Posterior vena cava (tissue), 2 donors: ENCODE measurements around the gene ZMIZ1. TPM values are rescaled to one million over a fixed set of nuclear protein-coding genes. Genes with fewer than 3 reads are reported as not detected.
A peak's percentile ranks its signal among the peaks of the same experiment; 100 is the strongest.

Experiments used
- DNase-seq: peaks from one replicate; pipeline ENCODE4 v3.0.0-alpha.2; 2020; ENCODE audit warnings: low spot score
- intact Hi-C, 2 donors: fragments of 100-400 bp; cut with DNase I; formaldehyde crosslinking; loops; one replicate each; pipeline versions ENCODE4 v1.14.1 to v1.14.2; 2022 to 2023
- total RNA-seq, 2 donors: library from RNA; stranded (reverse); fragmentation: NEBNext Ultra II Directional; extraction: Animal tissue kit (Norgen Biotek cat#: 25700); gene quantifications; one replicate each; pipeline ENCODE4 v1.2.1, GENCODE V29; 2021
- donor health status: DM: yes; HTN: yes; CAD: no.
- donor health status: DM: yes; HTN: yes; CAD: no.

Gene ZMIZ1
- total RNA-seq, 2 donors from 2014 or later = 61.5 to 62.6 TPM

DNA sequence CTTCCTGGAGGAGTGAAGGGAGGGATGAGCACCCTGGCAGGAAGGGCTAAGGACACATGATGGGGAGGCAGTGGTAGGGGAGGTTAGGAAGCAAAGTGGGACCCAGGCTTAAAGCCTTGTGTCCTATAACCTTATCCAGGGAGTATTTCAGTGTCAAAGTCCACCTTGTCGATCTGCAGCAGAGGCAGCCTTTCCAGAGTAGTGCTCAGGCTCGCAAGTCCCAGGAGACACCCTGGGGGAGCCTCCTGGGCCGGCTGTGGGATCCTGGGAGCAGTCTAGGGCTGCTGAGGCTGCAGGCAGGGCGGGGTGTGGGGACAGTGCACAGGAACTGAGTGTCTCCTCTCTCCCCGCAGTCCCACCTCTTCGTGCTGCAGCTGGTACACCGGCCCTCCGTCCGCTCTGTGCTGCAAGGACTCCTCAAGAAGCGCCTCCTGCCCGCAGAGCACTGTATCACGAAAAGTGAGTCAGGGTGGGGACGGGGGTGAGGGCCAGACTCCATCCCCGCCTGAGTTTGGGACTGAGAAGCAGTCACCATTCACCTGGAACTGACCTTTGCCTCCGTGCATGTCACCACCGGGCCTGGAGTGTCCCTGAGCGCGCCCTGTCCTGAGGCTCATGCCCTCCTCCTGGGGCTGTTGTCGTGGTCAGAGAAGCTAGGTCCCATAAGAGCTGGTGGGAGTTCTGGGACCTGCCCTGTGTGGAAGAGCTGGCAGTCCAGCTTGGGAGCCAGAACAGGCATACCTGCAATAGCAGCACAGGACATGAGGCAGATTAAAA is 233.2 kb downstream of the ZMIZ1 start:
- intact Hi-C loops = no loop called here
- no peak for DNase-seq

DNA sequence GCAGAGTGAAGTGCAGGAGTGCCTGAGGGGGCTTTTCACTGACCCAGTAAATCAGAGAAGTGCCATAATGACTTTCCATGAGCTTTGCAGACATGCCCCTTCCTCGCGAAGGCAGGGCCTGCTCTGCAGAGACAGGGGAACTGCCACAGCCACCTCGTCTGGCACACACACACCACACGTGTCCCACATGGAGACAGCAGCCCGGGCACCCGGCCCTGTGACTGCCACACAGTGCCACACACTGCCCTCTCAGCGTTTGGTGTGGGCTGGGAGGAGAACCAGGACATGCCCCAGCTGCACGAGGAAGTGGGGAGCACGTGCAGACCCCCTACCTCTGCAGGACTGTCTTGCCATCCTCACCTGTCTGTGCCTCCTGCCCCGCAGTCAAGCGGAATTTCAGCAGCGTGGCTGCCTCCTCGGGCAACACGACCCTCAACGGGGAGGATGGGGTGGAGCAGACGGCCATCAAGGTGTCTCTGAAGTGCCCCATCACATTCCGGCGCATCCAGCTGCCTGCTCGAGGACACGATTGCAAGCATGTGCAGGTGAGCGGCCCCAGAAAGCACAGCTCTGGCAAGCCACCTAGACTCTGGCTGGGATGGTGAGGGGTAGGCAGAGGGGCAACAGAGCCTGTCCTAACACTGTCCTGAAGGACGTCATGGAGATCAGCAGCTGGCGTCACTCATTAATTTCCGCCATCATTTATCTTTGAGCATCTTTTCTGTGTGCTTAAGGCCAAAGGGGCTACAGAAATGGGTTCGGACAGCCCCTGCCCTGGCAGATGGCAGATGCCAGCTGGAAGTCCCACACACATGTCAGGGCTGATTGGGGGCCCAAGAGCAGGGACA is 235.1 kb downstream of the ZMIZ1 start:
- intact Hi-C loops = no loop called here

GRCh38 chr10:79304479-79305087 is 235.8 kb downstream of the ZMIZ1 start:
- no peak for DNase-seq
- intact Hi-C loops = no loop called here

More for the DNA sequence above, 235.1 kb downstream of the ZMIZ1 start:
- no peak for DNase-seq

DNA sequence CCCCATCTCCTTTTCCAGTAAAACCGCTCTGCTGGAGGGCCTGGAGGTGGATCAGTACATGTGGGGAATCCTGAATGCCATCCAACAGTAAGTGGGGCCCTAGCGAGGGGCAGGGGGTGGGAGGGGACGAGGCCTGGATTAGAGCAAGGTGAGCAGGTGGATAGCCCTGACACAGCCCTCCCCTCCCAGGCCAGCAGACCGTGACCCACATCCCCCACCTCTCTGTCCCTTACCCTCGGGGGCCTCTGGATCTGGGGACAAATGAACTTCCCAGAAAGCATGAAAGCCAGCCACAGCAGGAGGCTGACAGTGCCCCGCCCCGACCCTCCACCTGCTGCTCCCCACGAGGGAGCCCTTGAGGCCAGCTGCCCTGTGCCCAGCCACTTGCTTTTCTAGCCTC is 236.7 kb downstream of the ZMIZ1 start:
- intact Hi-C loops = no loop called here
- DNase-seq = no peak

DNA sequence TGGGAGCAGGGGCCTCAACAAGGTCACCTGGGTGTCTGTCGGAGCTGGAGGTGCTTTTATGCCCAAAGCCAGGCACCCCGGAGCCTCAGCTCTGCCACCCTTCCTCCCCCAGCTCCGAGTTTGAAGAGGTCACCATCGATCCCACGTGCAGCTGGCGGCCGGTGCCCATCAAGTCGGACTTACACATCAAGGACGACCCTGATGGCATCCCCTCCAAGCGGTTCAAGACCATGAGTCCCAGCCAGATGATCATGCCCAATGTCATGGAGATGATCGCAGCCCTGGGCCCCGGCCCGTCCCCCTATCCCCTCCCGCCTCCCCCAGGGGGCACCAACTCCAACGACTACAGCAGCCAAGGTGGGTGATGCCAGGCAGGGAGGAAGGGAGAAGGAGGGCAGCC is 237.2 kb downstream of the ZMIZ1 start:
- intact Hi-C loops = no loop called here
- no peak for DNase-seq

- DNase-seq = no peak
- intact Hi-C loops = no loop called here
Measured at GRCh38 chr10:79306644-79307220, 238.0 kb downstream of the ZMIZ1 start.

DNA sequence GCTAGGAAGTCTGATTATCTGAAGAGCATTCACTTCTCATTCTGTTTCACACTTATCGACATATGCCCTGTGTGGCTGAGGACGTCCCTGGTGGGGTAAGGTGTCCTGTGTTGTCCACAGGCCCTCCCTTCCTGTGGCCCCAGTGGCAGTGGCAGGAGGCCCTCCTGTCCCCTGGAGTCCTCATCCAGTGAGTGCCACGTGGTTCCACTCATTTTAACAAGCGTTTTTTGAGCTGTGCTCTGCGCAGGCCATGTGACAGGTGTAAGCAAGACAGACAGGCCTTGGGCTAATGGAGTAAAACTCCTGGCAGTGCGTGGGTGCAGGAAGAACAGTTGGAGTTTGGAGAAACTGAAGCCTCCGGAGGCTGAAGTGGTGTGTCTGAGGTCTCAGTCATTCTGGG is 239.2 kb downstream of the ZMIZ1 start:
- intact Hi-C loops = no loop called here
- DNase-seq = no peak

DNA sequence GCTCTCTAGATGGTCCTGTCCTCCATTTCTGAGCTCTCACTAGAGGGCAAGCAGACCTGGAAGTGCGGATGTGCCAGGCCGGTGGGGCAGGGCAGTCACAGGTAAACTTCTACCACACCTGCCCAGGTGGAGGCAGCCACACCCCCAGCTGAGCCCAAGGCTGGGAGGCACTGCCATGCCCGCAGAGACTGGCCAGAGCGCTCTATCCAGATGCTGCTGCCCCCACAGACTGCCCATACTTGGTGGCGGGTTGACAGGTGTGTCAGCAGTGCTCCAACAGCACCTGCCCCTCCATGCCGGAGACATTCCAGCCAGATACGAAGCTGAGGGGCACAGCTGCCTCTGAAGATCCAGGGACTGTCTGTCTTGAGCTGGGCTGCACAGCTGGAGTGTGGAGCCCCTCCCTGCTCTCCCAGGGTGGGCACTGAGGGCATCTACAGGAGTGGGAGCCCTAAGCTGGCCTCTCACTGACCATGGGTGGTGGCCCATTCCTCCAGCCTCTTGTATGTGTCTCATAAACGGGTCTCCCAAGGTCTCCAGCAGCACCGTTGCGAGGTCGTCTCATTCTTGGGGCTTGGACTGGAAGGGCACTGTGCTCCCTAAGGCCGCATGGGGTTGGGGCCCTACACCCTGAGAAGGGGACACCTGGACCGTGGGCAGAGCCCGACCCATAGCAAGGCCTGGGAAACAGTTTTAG is 240.4 kb downstream of the ZMIZ1 start:
- intact Hi-C loops = no loop called here
- no peak for DNase-seq

- no peak for DNase-seq
- intact Hi-C loops = no loop called here
Measured at GRCh38 chr10:79310200-79310865, 241.6 kb downstream of the ZMIZ1 start.

GRCh38 chr10:79310911-79311573 is 242.3 kb downstream of the ZMIZ1 start:
- no peak for DNase-seq
- intact Hi-C loops = no loop called here

- no peak for DNase-seq
- intact Hi-C loops = no loop called here
Measured at GRCh38 chr10:79311581-79312407, 243.0 kb downstream of the ZMIZ1 start.

DNA sequence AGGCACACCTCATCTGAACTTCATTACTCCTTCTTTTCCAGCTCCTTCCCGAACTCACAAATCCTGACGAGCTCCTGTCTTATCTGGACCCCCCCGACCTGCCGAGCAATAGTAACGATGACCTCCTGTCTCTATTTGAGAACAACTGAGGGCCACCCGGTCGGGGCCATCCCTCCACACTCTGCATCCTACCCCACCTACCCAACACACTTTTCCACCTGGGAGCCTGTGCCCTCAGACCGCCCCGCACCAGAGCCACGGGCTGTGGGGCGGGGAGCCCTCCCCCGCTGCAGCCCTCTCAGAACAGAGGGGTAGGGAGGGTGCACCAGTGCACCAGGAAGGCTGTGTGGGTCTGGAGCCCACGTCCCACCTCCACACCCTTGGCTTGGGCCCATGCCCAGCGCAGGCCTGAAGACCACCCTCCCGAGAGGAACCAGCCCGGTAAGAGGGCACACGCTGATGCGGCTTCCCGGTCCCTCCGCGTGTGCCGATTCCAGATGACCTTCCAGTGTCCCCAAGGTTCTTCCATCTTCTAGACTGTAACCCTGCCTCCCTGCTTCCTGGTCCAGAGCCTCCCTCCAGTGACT is 243.9 kb downstream of the ZMIZ1 start:
- intact Hi-C loops = no loop called here
- no peak for DNase-seq

DNA sequence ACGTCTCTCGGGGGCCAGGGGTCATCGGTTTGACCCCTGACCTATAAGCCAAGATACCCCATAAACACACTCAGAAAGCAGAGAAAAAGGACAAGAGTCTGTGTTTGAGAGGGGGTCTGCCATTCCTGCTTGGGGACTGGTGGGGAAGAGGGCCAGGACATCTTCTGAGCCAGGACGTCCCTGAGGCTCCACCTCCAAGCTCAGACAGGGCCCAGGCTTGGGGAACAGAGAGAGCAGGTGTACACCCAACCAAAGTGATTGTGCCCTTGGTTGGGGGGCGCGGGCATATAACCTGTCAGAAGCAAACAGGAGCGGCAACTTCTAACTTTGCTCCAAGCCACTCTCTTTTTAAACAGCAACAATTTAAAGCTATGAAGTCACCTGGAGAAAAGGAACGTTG is 244.6 kb downstream of the ZMIZ1 start:
- no peak for DNase-seq
- intact Hi-C loops = no loop called here

GRCh38 chr10:79313911-79314439 is 245.2 kb downstream of the ZMIZ1 start:
- no peak for DNase-seq
- intact Hi-C loops = no loop called here

- intact Hi-C loops = no loop called here
- peak; percentile 67 for DNase-seq
Measured at GRCh38 chr10:79314761-79315601, 246.2 kb downstream of the ZMIZ1 start.

- intact Hi-C loops = no loop called here
- DNase-seq = no peak
Measured at GRCh38 chr10:79315602-79315920, 246.8 kb downstream of the ZMIZ1 start.
